MM.1S (cell line): Measurements from ENCODE around the gene REG3A.

Source experiments
- EZH2 ChIP-seq: fragments of 300-600 bp; sonication (generic); optimal IDR thresholded peaks from 2 replicates; pipeline ENCODE3; 2017; ENCODE audit warnings: low read depth, mild to moderate bottlenecking, antibody characterized with exemption, low read length, mixed read lengths
- TF ChIP-seq, protein P1 (sequence below): fragments of 300-600 bp; sonication (generic); IDR thresholded peaks from 2 replicates; pipeline ENCODE4 v1.5.1; 2016; ENCODE audit warnings: antibody characterized with exemption, low read length, mixed read lengths

- TF ChIP-seq, protein P1, sequence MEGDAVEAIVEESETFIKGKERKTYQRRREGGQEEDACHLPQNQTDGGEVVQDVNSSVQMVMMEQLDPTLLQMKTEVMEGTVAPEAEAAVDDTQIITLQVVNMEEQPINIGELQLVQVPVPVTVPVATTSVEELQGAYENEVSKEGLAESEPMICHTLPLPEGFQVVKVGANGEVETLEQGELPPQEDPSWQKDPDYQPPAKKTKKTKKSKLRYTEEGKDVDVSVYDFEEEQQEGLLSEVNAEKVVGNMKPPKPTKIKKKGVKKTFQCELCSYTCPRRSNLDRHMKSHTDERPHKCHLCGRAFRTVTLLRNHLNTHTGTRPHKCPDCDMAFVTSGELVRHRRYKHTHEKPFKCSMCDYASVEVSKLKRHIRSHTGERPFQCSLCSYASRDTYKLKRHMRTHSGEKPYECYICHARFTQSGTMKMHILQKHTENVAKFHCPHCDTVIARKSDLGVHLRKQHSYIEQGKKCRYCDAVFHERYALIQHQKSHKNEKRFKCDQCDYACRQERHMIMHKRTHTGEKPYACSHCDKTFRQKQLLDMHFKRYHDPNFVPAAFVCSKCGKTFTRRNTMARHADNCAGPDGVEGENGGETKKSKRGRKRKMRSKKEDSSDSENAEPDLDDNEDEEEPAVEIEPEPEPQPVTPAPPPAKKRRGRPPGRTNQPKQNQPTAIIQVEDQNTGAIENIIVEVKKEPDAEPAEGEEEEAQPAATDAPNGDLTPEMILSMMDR = no peak
- no peak for TF ChIP-seq EZH2
These were observed 20.1 kb downstream of the REG3A start for GRCh38 chr2:79139423-79139822.
